Psoas muscle (tissue), 8 donors: ENCODE data around the gene KIAA0825. TPM values are rescaled to one million over a fixed set of nuclear protein-coding genes. Genes with fewer than 3 reads are reported as not detected.

Experiments
- ATAC-seq, 4 donors: fragments of 200-7000 bp; cut with Tn5 transposase; one replicate each; pipeline ENCODE4 v1.9.1; 2020; ENCODE audit warnings: moderate library complexity in 3 of 4, mild to moderate bottlenecking in 2 of 4
- DNase-seq, 2 donors: peaks; one replicate each; pipeline ENCODE4 v3.0.0-alpha.2; 2020
- H3K27ac ChIP-seq: fragments of 200-600 bp; one replicate; pipeline ENCODE4 v1.8.0; 2022
- H3K27me3 ChIP-seq, 3 donors: fragments of 200-600 bp in 1 of 3; one replicate each; pipeline versions ENCODE4 v1.6.1 to v1.8.0; 2013 to 2022; ENCODE audit warnings: low read length in 2 of 3, mild to moderate bottlenecking in 2 of 3, moderate library complexity in 1 of 3; ENCODE audit not compliant: insufficient read depth in 3 of 3
- H3K36me3 ChIP-seq, 2 donors: fragments of 200-600 bp in 1 of 2; one replicate each; pipeline versions ENCODE4 v1.6.1 to v1.8.0; 2013 to 2022; ENCODE audit warnings: low read depth in 1 of 2, mild to moderate bottlenecking in 1 of 2, moderate library complexity in 1 of 2; ENCODE audit not compliant: insufficient read depth in 1 of 2
- H3K4me1 ChIP-seq: fragments of 200-600 bp; one replicate; pipeline ENCODE4 v1.8.0; 2022
- H3K4me3 ChIP-seq: fragments of 200-600 bp; one replicate; pipeline ENCODE4 v1.8.0; 2022; ENCODE audit warnings: mild to moderate bottlenecking
- H3K9me3 ChIP-seq: fragments of 200-600 bp; one replicate; pipeline ENCODE4 v1.8.0; 2022
- CTCF ChIP-seq: fragments of 200-600 bp; IDR thresholded peaks from one replicate; pipeline ENCODE4 v1.8.0; 2022; ENCODE audit warnings: antibody characterized with exemption
- WGBS, 3 donors: extraction: QIAGEN DNeasy Blood & Tissue Kit; methylation state at CpG; one replicate each; pipeline versions ENCODE4 v1.1.6 to v1.1.7; 2013; 5-methylcytosine and 5-hydroxymethylcytosine counted together
- intact Hi-C, 2 donors: fragments of 100-400 bp; cut with DNase I; formaldehyde crosslinking; loops; one replicate each; pipeline versions ENCODE4 v1.11.0 to v1.14.2; 2022
- polyA plus RNA-seq, 3 donors: library from polyadenylated mRNA; stranded (reverse); fragments of 200-250 nt; gene quantifications; one replicate each; pipeline ENCODE4 v1.2.3, GENCODE V29; 2013
- total RNA-seq, 4 donors: library from RNA; stranded (reverse); fragmentation: NEBNext Ultra II Directional in 2 of 4; extraction: Animal tissue kit (Norgen Biotek cat#: 25700) in 2 of 4; gene quantifications; one replicate each; pipeline versions ENCODE4 v1.2.1 to v1.2.4, GENCODE V29; 2021 to 2023
- donor health status: healthy with polysubstance abuse.
- donor health status: DM: no; HTN: no; CAD: no; lungs with moderate emphysema.
- donor health status: Bipolar disorder and iron deficiency.
- donor health status: healthy.
- donor health status: DM: yes; HTN: yes; CAD: no.
- donor health status: DM: no; HTN: no; CAD: no.
- donor health status: DM: no; HTN: no; CAD: no.
- donor health status: DM: yes; HTN: yes; CAD: no.

The KIAA0825 gene
- total and polyA plus RNA-seq, 7 donors = 0.41 to 1.5 (median 1.1) TPM

- TF ChIP-seq CTCF = no peak
- intact Hi-C loops = no loop called here
- Histone ChIP-seq H3K36me3 (no peaks in the 10 kb centered on the region), H3K4me3 (no peak overlapping the region), H3K9me3 (no peaks in the 10 kb centered on the region), H3K27me3 (no peaks in the 10 kb centered on the region), H3K27ac (no peak overlapping the region), H3K4me1 (no peaks in the 10 kb centered on the region)
- DNase-seq = no peak
- WGBS, 3 donors = 78 to 81% (median 81%) methylated on average over 2 of the region's 2 CpGs
- ATAC-seq = no peak
These were observed 370.1 kb downstream of the KIAA0825 start for GRCh38 chr5:94248175-94248875.

- Histone ChIP-seq H3K36me3 (no peaks in the 10 kb centered on the region), H3K4me1 (no peaks in the 10 kb centered on the region), H3K4me3 (no peak overlapping the region), H3K9me3 (no peaks in the 10 kb centered on the region), H3K27ac (no peak overlapping the region), H3K27me3 (no peaks in the 10 kb centered on the region)
- TF ChIP-seq CTCF = no peak
- no peak for DNase-seq
- WGBS, 3 donors = 86 to 93% (median 89%) methylated on average over 4 of the region's 4 CpGs
- intact Hi-C loops = no loop called here
- ATAC-seq = no peak
These were observed 372.8 kb downstream of the KIAA0825 start for GRCh38 chr5:94245608-94246007.

- intact Hi-C loops = no loop called here
- H3K4me1 ChIP-seq = no peaks in the 10 kb centered on the region
- no peak for DNase-seq
- H3K27me3 ChIP-seq = no peaks in the 10 kb centered on the region
- TF ChIP-seq CTCF = no peak
- H3K36me3 ChIP-seq = no peaks in the 10 kb centered on the region
- no peaks in the 10 kb centered on the region for H3K9me3 ChIP-seq
- WGBS, 3 donors = 67 to 71% (median 68%) methylated on average over 1 of the region's 1 CpG
- no peak overlapping the region for H3K27ac ChIP-seq
- ATAC-seq = no peak
- H3K4me3 ChIP-seq = no peak overlapping the region
These were observed 373.5 kb downstream of the KIAA0825 start for GRCh38 chr5:94244921-94245320.

- TF ChIP-seq CTCF = no peak
- intact Hi-C loops = no loop called here
- no peaks in the 10 kb centered on the region for H3K27me3 ChIP-seq
- ATAC-seq (no peak), DNase-seq (no peak)
- no peaks in the 10 kb centered on the region for H3K9me3 ChIP-seq
- H3K36me3 ChIP-seq = no peaks in the 10 kb centered on the region
- WGBS, 3 donors = 56 to 69% (median 68%) methylated on average over 3 of the region's 3 CpGs
- H3K4me1 ChIP-seq = no peaks in the 10 kb centered on the region
- no peak overlapping the region for H3K4me3 ChIP-seq
- H3K27ac ChIP-seq = no peak overlapping the region
These were observed 374.8 kb downstream of the KIAA0825 start for GRCh38 chr5:94243612-94244011.
